GM12892 (cell line): ENCODE results near the gene YWHAB. TPM values are rescaled to one million over a fixed set of nuclear protein-coding genes. Genes with fewer than 3 reads are reported as not detected.

Source experiments
- DNase-seq: peaks from one replicate; pipeline ENCODE4 v3.0.0; 2011; ENCODE audit not compliant: insufficient read length
- FAIRE-seq: peaks from 2 replicates; lab custom pipeline; 2011; peaks lifted over from hg19 to GRCh38; lab: Jason Lieb, UNC
- POLR2A ChIP-seq: IDR thresholded peaks from 2 replicates; pipeline ENCODE4 v1.6.1; 2011; ENCODE audit warnings: low read depth, low read length, control low read depth
- POLR2AphosphoS5 ChIP-seq: IDR thresholded peaks from 2 replicates; pipeline ENCODE4 v1.6.1; 2011; ENCODE audit warnings: low read depth, low read length, control low read depth
- TAF1 ChIP-seq: IDR thresholded peaks from 2 replicates; pipeline ENCODE4 v1.6.1; 2011; ENCODE audit warnings: low read depth, mild to moderate bottlenecking, control low read depth, low read length, borderline replicate concordance
- polyA plus RNA-seq: library from polyadenylated mRNA; unstranded; fragments of >200 nt; gene quantifications from one replicate; pipeline ENCODE4 v1.2.1, GENCODE V29; 2012; ENCODE audit warnings: missing spikeins, inconsistent platforms; ENCODE audit not compliant: missing spikeins

YWHAB gene
- 138 TPM for polyA plus RNA-seq

- FAIRE-seq: peak; percentile 97
- peak; percentile 88 for DNase-seq
- TF ChIP-seq TAF1 (0 out of 2 replicates have a peak, but pooled peaks have one; percentile 50), POLR2A (peak; percentile 83), POLR2AphosphoS5 (peak; percentile 50; the same call in 1 of the 2 replicates)
Observed at GRCh38 chr20:44885392-44886265, at the start of gene YWHAB. Gene YWHAB (plus strand): TSS chr20:44885705. CDS start chr20:44901534, 15,829 bp downstream.

GRCh38 chr20:44836601-44837120 is 48.8 kb upstream of the YWHAB start:
- FAIRE-seq (no peak), DNase-seq (no peak)
- TF ChIP-seq POLR2A (no peak), POLR2AphosphoS5 (no peak), TAF1 (no peak)

GRCh38 chr20:44837946-44838345 is 47.6 kb upstream of the YWHAB start:
- no peak for FAIRE-seq
- TF ChIP-seq TAF1 (no peak), POLR2A (no peak)
- DNase-seq: no peak

GRCh38 chr20:44838521-44838920 is 47.0 kb upstream of the YWHAB start:
- no peak for DNase-seq
- FAIRE-seq: no peak
- TF ChIP-seq TAF1 (no peak), POLR2AphosphoS5 (no peak), POLR2A (no peak)

GRCh38 chr20:44839481-44839880 is 46.0 kb upstream of the YWHAB start:
- no peak for DNase-seq
- TF ChIP-seq TAF1 (no peak), POLR2AphosphoS5 (no peak), POLR2A (no peak)
- no peak for FAIRE-seq

GRCh38 chr20:44840826-44841225 is 44.7 kb upstream of the YWHAB start:
- TF ChIP-seq POLR2AphosphoS5 (no peak), TAF1 (no peak), POLR2A (no peak)
- DNase-seq (no peak), FAIRE-seq (no peak)

- FAIRE-seq (no peak), DNase-seq (no peak)
- TF ChIP-seq POLR2A (no peak), POLR2AphosphoS5 (no peak), TAF1 (no peak)
Observed at GRCh38 chr20:44841955-44842354, 43.5 kb upstream of the YWHAB start.

- TF ChIP-seq POLR2AphosphoS5 (no peak), TAF1 (no peak)
- FAIRE-seq (no peak), DNase-seq (no peak)
Observed at GRCh38 chr20:44843876-44844275, 41.6 kb upstream of the YWHAB start.

GRCh38 chr20:44848254-44849015 is 37.1 kb upstream of the YWHAB start:
- no peak for FAIRE-seq
- DNase-seq: no peak
- TF ChIP-seq POLR2AphosphoS5 (no peak), POLR2A (no peak), TAF1 (no peak)

GRCh38 chr20:44849703-44850102 is 35.8 kb upstream of the YWHAB start:
- DNase-seq: no peak
- no peak for FAIRE-seq
- TF ChIP-seq POLR2AphosphoS5: no peak
- TF ChIP-seq POLR2A: no peak
- TF ChIP-seq TAF1: no peak

GRCh38 chr20:44850272-44850671 is 35.2 kb upstream of the YWHAB start:
- DNase-seq (no peak), FAIRE-seq (no peak)
- TF ChIP-seq TAF1 (no peak), POLR2A (no peak)

GRCh38 chr20:44850837-44851236 is 34.7 kb upstream of the YWHAB start:
- no peak for FAIRE-seq
- no peak for TF ChIP-seq TAF1

More at GRCh38 chr20:44850837-44851236, 34.7 kb upstream of the YWHAB start:
- DNase-seq: no peak
